HTERT RPE-1 (cell line): Measurements from ENCODE around the gene PLXNC1.

Source experiments
- in situ Hi-C: fragments of 300-500 bp; cut with MboI; formaldehyde crosslinking; loops from 4 replicates; pipeline ENCODE4 v1.14.3; 2020; ENCODE audit warnings: low sequenced_read_pairs

Gene PLXNC1

DNA sequence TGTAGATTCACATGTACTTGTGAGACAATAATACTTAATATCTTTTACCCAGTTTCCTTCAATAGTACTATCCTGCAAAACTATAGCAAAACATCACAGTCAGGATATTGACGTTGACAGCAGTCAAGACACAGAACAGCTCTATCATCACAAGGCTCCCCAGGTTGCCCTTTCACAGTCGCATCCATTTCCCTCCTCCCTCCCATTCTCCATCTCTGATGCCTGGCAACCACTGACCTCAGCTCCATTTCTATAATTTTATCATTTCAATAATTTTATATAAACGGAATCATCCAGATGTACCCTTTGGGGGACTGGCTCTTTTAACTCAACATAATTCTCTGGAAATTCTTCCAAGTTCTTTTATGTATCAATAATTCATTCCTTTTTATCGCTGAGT lies 81.5 kb downstream of the PLXNC1 start:
- in situ Hi-C loops, result no loop called here

DNA sequence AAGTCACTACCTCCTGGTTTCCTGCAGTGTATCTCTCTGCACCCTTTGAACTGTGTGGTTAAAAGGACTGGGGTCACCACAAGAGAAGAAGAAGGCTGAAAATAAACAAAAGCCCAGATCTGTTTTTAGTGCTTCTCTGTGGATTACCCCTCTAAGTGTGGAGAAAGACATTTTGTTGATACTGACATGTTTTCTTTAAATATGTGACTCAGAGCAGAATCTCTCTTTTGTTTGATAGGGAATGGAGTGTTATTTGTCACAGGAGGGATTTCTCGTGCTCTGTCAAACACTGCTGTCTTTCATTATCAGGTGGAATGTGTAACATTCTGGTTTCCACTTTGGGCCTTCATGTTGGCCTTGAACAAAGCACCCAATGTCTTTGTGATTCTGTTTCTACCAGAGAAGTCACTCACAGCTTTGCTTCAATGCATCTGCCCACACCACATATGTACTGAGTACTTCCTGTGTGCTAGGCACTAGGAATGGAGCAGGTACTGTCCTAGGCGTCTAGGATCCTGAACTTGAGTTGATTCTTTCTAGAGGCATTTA lies 82.1 kb downstream of the PLXNC1 start:
- in situ Hi-C loops, result no loop called here

DNA sequence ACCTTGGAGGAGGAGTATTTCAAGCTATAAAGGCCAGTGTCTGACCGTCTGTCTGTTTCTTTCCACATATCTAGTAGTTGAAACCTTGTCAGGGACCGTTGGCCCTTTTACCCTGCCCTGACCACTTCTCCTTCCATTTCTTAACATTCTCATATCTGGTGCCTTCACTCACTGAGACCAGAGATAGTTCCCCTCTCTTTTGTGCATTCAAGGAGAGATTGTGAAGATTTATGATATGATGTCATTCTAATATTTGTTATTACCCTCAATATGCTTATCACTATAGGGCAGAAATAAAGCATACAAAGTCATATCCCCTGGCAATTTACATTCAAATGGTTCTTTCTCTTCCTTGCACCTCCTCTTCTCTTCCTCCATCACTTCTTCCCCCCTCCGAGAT lies 83.3 kb downstream of the PLXNC1 start:
- in situ Hi-C loops, result no loop called here

DNA sequence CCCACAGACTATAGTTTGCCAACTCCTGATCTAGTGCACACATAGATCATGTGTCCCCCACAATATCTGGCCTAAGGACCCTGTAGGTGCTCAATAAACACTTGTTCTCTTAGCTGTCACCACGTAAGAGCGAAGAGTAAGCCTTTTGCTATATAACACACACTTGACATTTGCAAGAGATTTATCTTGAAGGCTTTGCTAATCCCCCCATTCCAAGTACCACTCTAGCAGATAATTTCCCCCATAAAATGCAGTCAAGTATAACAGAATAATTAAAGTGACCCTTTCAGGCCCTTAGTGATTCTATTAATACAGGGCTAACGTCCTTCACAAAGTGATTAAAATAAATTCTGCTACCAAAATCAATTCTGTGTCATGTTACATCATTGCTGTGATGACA lies 87.5 kb downstream of the PLXNC1 start:
- in situ Hi-C loops, result no loop called here

DNA sequence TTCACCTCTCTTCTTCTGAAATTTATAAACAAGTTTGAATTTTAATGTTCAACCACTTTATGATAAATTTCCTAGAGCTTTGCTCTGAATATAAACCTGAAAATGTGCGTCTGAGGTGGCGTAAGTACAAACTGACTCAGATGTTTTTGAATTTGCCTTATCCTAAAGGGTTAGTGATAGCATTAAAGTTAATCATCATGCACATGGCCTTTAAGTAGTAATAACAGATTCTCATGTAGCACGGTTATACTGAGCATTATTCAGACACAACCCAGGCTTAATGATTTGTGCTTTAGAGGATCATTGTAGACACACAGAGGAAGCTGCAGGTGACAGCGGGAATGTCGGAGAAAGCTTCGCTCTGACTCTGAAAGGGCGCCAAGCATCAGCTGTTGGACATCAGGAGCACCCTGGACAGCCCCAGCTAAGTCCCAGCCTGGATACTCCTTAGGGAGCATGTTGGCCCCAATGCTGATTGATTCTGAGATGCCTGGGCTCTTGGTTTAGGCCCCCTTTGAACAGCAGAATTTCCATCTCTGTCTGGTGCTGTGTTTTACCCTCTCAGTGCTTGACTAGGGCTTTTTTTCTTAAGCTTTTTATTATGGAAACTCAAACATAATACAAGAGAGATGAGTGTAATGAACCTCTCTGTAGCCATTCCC lies 91.1 kb downstream of the PLXNC1 start:
- in situ Hi-C loops, result no loop called here

DNA sequence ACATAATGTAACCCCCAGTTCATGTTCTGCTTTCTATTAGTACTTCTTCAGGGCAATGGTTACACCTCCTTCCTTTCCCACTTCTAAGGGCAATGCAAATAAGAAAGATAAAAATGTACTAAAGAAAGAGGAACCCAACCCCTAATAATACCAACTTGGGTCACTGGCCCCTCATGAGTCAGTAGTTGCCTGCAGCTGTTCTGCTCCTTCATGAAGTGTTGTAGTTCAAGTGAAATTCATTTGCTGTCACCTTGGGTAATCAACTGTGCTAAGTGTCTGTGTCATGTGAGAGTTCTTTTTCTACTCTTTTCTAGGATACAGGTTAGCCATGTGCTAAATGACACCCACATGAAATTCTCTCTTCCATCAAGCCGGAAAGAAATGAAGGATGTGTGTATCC lies 91.8 kb downstream of the PLXNC1 start:
- in situ Hi-C loops, result no loop called here

DNA sequence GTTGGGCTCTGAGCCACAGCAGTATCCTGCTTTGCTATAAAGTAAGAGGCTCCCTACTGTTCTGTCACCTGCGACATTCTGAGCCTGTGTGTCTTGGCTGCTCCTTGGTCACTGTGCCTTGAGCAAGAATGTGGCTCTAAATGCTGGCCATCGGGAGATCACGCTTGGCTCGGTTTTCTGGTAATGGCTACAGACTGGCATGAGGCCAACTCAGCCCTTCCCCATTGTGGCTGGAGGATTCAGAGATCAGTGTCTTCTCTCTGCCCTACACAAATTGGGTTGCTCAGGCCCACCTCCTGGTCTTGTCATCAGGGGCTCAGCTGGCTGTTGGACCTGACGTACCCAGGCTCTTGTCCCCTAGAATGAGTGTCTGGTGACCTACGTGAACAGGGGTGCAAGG lies 94.5 kb downstream of the PLXNC1 start:
- in situ Hi-C loops, result no loop called here

DNA sequence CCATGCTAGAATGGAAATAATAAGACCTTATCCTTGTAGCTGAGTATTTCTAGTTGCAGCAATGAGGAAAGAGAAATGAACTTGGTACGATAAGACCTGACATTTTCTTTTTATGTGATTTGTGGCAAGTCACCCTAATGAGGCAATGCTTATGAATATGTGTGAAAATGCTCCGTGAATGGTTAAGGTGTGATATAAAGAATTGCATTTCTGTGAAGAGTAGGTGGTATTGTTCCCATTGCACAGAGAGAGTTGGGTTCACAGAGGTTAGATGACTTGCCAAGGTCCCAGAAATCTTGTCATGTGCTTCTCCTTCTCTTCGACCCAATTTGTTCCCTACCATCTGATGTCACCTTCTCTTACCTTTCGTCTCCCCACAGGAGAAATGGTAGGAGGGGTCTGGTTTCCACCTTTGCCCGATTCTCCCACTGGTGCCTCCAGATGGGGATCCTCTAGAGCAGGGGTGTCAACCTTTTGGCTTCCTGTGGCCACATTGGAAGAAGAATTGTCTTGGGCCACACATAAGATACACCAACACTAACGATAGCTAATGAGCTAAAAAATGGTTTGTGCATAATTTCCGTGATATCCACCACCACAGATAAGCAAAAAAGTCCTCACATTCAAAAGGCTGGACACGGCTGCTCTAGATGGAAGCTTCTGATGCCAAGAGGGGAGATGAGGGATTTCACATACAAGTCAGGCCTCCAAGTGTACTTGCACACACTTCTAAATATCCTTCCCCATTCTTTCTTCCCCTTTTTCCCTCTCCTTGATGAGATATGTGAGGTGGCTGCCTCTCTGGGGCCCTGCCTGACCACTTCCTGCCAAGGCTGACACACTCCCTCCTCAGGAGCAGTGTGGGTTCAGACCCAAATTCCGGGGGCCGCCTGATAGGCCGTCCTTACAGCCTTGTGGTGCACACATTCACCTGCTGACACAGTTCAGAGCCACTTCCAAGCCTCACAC lies 96.1 kb downstream of the PLXNC1 start:
- in situ Hi-C loops, result no loop called here

DNA sequence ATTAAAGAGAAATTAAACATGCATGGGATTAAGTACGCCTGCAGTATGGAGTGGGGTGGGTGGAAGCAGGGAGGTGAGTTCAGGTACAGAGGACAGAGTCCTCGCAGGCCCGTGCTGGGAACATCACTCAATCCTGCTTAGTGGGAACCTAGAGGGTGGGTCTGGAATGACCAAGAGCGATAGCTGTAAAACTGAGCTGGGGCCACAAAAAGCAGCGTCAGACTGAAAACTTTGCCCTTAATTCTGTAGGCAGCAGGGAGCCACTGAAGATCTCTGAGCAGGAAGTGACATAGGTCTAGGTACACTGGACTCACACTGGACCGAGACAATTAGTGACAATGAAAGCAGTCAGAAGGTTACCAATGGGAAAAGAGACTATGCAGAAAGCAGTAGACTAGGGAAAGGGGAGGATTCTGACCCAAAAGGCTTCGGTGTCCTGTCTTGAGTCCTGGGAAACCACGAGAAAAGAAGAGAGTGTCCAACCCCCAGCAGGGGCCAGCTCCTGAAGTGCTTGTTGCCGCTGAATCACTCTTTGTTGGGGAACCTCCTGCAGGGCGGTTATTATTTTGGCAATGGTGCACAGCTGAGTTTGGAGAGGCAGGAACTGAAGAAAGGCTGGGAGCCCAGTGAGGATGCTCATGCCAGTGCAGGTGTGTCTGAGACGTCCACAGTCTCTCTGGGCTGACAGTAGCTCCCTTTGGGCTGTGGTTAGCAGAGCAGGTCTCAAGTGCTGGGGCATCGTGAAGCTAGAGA lies 97.4 kb downstream of the PLXNC1 start:
- in situ Hi-C loops, result no loop called here

DNA sequence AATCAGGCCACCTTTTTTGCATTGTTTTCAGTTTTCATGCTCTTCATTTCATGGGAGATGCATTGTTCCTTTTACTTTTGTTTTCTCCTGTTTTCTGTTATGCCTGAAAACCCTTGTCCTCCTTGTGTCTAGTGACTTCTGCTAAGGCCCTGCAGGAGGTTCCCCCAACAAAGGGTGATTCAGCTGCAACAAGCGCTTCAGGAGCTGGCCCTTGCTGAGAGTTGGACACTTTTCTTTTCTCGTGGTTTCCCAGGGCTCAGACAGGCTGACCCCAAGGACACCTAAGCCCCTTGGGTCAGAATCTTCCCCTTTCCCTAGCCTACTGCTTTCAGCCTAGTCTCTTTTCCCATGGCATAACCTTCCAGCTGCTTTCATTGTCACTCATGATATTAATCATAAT lies 98.9 kb downstream of the PLXNC1 start:
- in situ Hi-C loops, result no loop called here

DNA sequence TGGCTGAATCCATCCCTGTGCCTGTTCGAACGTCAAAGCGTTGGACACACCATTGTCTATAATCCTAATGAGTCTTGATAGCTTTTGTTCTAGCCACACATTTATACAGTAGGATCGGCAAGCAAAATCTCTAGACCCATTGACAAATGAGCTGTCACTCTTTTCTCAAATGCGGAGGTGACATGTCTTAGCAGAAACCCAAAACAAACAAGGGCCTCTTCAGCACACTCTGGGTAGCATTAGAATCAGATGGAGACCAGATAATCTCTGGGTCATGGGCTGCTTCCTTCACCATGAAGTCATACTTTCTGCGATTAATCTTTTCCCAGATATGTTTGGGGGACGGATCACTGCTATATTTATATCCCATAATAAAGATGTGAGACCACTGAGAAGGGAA lies 100.2 kb downstream of the PLXNC1 start:
- in situ Hi-C loops, result no loop called here

DNA sequence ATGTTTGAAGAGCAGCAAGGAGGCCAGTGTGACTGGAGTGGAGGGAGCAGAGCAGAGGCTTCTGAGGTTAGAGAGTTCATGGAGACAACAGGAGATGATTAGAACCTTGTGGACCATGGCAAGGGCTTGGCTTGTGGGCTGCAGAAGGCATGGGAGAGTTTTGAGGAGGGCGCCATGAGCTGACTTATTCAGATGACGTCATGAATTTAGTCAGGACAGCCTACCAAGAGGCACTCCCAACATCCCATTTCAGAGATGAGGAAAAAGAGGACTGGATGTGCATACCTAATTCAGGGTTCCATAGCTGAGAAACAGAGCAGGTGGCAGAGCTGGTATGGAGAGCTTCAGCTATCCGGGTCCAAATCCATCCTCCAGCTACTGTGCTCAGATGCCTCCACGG lies 101.8 kb downstream of the PLXNC1 start:
- in situ Hi-C loops, result no loop called here

DNA sequence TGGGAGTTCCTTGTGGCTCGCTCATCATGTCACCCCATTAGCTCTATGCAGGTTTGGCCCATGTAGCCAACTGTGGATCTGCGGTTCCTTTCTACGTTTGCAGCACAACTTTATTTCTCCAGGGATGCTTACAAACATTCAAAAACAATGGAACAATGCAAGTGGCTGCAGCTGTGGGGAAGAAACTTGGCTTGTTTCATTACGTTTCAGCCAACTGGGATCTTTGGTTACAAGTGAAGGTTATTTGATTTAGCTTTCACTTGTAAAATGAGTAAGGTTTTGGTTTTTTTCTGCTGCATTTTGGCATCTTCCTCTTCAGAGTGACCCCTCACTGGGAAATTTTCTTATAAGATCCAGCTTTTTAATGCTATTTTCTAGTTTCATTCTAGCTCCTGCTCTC lies 105.9 kb downstream of the PLXNC1 start:
- in situ Hi-C loops, result no loop called here

DNA sequence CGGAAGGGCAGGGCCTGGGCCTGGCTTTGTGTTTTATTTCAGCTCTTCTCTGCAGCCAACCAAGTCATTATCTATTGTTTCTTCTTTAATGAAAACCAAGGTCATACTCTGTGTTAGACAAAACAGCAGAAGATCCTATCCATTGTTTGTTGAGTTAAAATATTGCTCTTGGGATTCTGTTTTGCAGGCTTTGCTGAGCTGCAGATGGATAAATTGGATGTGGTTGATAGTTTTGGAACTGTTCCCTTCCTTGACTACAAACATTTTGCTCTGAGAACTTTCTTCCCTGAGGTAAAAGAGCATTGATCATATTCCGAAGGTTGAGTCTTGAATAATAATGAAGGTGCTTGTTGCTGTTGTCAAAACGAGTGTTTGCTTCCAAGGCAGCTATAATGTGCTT lies 106.6 kb downstream of the PLXNC1 start:
- in situ Hi-C loops, result no loop called here

DNA sequence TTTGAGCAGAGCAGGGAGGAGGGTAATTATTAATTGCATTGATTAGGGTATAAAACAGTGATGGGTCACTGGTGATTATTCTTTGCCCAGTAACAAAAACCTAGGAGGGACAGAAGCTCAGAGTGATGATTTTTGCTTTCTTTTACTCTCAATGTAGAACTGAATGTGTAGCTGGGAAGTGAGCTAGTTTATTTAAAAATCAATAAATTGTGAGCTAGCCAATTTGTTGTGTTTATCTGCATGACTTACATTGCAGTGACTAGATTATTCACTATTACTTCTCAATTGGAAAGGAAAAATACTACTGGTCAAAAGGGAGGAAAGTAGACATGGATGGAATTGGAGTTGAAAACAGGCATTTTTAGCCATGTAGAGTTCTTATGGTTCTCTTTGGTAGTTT lies 107.1 kb downstream of the PLXNC1 start:
- in situ Hi-C loops, result no loop called here

DNA sequence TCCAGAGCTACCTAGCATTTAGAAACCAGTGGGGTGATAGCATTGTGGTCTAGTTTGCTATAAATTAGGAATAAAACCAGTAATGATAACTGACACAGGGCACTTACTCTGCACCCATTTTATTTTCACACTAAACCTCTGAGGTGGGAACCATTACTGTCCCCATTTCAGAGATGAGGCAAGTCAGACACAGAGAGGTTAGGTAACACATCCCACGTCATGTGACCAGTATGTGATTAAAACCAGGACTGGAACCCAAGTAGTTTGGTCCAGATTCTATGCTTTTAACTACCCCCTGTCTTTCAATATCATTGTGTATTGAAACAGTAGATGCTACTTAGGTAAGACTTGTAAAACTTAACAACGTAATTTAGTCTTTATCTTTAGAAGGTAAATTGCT lies 110.2 kb downstream of the PLXNC1 start:
- in situ Hi-C loops, result no loop called here

DNA sequence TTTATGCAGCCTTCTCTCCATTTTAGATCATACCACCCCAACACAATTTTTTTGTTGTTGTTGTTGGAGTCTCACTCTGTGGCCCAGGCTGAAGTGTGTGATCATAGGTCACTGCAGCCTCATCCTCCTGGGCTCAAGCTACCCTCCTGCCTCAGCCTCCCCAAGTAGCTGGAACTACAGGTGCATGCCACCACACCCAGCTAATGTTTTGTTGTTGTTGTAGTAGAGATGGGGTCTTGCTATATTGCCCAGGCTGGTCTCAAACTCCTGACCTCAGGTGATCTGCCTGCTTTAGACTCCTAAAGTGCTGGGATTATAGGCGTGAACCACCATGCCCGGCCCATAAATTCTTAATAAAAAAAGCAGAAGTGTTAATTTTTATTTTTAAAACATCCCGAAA lies 111.6 kb downstream of the PLXNC1 start:
- in situ Hi-C loops, result no loop called here

DNA sequence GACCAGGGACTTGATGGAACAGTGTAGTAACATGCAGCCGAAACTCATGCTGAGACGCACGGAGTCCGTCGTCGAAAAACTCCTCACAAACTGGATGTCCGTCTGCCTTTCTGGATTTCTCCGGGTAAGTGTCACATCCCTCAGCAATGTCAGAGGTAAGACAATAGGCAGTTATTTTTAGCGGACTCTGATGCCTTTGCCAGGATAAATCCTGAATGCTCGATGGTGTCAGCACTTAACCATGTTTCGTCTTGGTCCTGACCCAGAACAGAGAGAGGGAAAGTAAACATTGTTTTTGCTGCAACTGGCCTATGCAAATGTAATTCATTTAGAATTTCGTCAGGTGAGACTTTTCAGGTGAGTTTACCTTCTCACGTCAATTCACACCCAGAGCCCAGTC lies 112.3 kb downstream of the PLXNC1 start:
- in situ Hi-C loops, result no loop called here

DNA sequence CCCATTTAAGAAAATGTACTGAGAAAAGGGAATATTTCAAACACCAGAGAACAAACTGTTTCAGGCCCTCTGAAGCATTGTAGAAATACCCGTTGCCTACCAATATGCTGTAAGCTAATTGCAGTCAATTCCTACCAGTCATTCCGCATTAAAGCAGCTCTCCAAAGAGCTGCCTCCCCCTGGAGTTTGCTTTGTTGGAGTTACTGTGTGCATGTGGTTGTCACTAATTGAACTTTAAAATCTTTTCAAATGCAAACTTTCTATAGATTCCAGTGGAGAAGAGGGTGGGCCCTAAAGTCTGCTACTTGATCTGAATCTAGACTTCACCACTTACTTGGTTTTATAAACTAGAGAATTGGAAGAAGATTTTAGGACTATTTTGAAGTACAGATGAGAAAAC lies 112.7 kb downstream of the PLXNC1 start:
- in situ Hi-C loops, result no loop called here

DNA sequence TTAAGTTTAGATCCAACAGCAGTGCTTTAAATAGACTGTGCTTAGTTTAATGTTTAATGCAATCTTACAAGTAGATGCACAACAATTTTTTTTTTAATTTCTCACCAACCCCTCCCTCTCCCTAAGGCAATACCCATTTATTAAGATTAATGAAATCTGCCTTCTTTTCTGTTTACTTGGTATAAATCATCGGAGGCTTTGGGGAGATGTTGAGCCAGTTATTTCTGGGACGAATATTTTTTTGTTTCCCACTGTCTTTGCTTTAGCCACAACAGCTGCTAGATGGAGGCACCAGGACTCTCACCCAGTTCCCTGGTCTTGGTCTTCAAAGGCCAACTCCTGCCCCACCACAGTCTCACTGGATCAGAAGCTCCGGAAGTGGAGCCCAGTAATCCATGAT lies 113.4 kb downstream of the PLXNC1 start:
- in situ Hi-C loops, result no loop called here

DNA sequence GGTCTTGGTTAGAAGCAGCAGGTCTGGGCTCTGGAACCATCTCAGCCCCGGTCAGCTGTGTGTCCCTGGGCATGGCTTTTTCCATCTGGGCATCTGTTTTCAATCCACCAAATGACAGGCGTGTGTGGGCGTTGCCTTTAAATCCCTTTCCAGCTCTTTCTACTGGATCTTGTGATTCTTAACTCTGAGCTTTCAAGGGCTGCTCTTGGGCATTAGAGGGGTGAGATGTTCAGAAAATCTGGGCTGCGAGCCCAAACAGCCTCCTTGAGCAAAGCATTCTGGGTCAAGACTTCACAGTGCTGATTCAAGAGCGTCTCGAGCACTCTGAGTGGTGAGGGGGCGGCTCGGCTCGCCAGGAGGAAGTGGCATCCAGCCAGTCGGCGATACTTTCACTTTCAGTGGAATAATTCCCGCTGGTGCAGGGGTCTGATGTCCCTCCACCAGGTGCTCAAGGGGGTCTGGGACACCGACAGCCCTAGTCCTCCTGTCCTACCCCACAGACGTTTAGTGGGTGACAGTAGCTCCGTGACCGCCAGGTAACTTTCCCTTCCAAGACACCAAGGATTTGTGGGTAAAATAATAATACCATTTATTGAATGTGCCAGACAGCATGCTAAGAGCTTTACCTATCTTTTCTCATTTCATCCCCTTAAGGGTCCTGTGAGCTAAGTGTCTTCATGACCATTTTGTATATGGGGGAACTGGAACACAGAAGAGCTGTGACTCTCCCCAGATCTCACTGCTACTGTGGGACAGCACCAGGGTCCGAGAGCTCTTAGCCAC lies 114.0 kb downstream of the PLXNC1 start:
- in situ Hi-C loops, result no loop called here
